A549 treated with dexamethasone at 1 μM for 4 hours (cell line): Measurements from ENCODE around the gene FIS1. TPM values are rescaled to one million over a fixed set of nuclear protein-coding genes. Genes with fewer than 3 reads are reported as not detected.

Experiments
- total RNA-seq: library from RNA; stranded (reverse); fragments of 200-300 nt; extraction: Qiagen RNA extraction; gene quantifications from 5 replicates; pipeline ENCODE4 v1.2.3, GENCODE V29; 2022

Gene FIS1
- 129 to 139 TPM (median 132 TPM) in 5 replicates for total RNA-seq

DNA sequence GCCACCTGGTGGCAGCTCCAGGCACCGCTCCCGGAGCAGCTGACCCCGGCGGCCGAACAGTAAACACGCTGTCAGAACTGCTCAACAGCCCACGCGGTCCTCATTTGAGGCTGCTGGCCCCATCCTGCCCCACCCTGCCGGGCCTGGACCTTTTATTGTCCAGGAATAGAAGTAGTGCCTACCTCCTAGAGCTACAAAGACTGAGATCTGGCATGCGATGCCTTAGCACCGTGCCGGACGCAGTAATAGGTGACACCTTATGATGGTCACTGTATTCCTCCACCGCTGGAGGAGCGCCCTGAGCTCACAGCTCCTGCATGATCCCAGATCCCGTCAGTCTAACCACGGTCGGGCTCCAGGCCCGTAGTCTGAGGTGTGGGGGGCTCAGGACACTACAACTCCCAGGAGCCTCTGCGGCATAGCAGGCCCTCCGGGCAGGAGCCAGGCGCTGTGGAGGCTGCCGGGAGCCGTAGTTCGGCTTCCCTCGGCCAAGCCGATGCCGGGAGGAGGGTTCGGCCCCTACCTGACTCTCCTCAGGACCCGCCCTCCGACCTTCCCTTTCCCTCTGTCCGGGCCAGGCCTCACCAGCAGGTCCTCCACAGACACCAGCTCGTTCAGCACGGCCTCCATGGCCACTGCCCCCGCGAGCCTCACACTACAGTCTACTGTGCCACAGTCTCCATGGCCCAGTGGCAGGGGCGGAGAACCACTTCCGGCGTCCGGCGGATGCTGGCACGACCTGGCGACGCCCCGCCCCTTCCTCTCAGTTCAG is at the start of gene FIS1:
Gene FIS1, minus strand, starts transcription at position 707 of the 772 bp plus-strand sequence. Its CDS starts 77 bp downstream, at position 630.

DNA sequence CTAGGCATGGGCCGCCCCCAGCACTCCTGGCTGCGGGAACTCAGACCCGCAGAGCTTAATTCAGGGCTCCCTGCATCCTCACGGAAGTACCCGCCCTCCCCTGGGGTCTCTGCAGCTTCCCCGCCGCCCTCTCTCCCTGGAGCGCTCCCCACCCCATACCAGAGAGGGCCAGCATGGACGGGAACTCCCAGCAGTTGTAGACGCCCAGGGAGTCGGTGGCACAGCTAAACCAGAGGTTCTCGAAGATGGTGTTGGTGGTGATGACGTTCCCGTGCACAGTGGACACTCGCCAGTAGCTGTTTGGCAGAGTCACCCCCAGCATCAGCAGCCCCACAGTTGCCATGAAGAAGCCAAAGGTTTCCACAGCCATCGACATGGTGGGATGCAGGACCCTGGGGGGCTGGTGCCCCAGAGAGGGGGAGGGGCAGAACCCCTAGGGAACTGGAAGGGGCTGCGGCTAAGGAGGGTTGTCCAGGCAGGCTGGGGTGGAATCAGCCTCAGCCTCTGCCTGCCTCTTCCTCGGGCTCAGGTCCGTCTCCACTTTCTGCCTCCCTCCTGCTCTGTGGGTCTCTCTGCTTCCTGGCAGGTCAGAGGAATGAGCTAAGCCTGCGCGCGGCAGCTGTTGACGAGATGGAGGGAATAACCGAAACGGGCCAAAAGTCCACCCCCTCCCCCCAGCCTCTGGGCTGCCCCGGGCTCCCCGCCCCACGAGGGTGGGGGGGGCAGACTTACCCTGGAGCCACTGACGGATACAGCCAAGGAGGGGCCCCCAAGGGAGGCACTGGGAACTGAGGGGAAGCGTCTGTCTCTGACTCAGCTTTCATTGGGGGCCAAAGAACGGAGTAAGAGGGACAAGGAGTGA is 7.4 kb downstream of the FIS1 start, which contains the start of gene CLDN15:
Gene CLDN15, minus strand, starts transcription at position 597 of the 862 bp plus-strand sequence. Its CDS starts 221 bp downstream, at position 376.

DNA sequence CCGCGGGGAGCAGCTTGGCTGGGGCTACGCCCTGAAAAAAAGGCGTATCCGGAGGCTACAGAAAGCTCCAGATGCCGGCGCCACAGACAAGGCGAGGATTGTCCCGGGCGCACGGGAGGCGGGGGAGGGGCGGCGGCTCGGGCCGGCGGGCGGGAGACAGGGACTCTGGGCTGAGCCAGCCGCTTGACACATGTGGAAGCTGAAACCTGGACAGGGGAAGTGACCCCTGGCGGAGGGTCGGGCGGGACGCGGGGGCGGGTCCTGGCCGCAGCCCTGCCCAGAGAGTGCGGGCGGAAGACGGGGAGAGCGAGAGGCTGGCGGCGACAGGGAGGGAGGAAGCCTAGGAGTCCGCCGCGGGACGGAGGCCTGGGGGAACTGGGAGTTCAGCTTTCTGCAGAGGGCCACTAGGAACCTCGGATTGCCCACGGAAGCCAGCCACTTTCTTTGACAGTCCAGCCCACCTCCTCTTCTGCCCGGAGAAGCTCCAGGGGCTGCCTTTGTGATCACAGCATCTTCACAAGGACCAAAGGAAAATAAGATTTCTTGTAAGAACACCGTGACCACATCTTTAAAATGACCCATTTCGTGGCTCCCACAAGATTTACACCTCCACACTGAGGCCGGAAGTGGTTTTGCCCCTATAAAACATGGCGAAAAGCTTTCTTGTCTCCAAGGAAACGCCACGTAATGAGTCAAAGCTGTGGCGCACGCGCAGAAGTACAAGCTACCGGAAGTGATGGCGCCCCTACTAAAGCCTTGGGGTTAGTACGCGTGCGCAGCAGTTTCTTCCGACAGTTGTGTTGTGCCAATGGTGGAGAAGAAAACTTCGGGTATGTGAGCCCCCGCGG is 27.3 kb downstream of the FIS1 start, which contains the start of the genes PLOD3 and ZNHIT1:
Gene PLOD3, minus strand, starts transcription at position 194 of the 848 bp plus-strand sequence. CDS start 307 bp downstream, outside the sequence.
Gene ZNHIT1, plus strand, starts transcription at position 778 of the 848 bp plus-strand sequence. Its CDS starts 31 bp downstream, at position 809.

DNA sequence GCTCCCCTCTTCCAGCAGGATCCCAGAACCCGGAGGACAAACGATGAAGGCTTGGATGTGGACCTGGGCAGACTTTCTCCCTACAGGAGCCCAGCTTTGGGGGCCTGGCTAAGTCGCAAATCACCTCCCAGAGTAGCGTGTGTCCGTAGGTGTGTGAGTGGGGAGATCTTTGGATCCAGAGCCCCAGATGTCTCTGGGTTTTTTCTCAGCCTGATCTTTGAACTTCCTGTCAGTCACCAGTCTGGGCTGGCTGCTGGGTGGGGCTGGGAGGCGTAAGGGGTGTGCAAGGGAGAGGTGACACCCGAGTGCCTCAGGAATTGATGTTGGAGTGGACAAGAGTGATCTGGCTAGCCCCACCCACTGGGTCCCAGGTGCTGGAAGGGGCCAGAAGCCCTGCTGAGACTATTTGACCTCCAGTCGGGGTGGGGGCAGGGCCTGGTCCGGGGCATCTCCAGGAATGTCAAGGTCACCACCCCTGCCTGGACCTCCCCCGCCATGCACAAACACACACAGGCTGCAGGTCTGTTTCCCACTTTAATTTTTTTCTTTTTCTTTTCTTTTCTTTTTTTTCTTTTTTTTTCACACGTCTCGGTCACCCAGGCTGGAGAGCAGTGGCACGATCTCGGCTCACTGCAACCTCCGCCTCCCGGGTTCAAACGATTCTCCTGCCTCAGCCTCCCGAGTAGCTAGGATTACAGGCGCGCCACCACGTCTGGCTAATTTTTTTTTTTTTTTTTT is 43.9 kb downstream of the FIS1 start, which contains the start of gene MOGAT3:
Gene MOGAT3, minus strand, starts transcription at position 175 of the 738 bp plus-strand sequence. CDS start 182 bp downstream, outside the sequence.

Other genes starting within 250 kb of the FIS1 start
- gene MUC17, start 225.0 kb downstream of the FIS1 start, total RNA-seq = 0.02 to 0.14 TPM (median 0.03 TPM) in 5 replicates
- gene TRIM56, start 159.6 kb downstream of the FIS1 start, total RNA-seq = 9.8 to 19.3 TPM (median 17.2 TPM) in 5 replicates
- gene SERPINE1, start 118.0 kb downstream of the FIS1 start, total RNA-seq = 1,539 to 2,200 TPM (median 1,878 TPM) in 5 replicates
- gene AP1S1, start 90.6 kb downstream of the FIS1 start, total RNA-seq = 124 to 149 TPM (median 129 TPM) in 5 replicates
- 9.7 to 28.7 TPM (median 20.3 TPM) in 5 replicates for gene VGF, start 79.5 kb downstream of the FIS1 start, total RNA-seq
- gene NAT16, start 64.8 kb downstream of the FIS1 start, total RNA-seq = 0.09 to 0.21 TPM (median 0.12 TPM) in 5 replicates
- 0.20 TPM in 1 of 5 replicates, not detected in the others for gene MOGAT3, start 44.0 kb downstream of the FIS1 start, total RNA-seq
- gene PLOD3, start 27.5 kb downstream of the FIS1 start, total RNA-seq = 66.2 to 92.5 TPM (median 87.1 TPM) in 5 replicates
- gene ZNHIT1, start 26.9 kb downstream of the FIS1 start, total RNA-seq = 67.6 to 90.3 TPM (median 82.7 TPM) in 5 replicates
- gene CLDN15, start 7.3 kb downstream of the FIS1 start, total RNA-seq = 6.1 to 12.2 TPM (median 10.6 TPM) in 5 replicates
- 46.7 to 51.6 TPM (median 51.0 TPM) in 5 replicates for gene IFT22, start 76.7 kb upstream of the FIS1 start, total RNA-seq
- 0.42 to 0.72 TPM (median 0.64 TPM) in 5 replicates for gene COL26A1, start 117.8 kb upstream of the FIS1 start, total RNA-seq